GM12801 (cell line): ENCODE results near the gene ZNF629.

Experiments
- TF ChIP-seq, protein P1 (sequence below): IDR thresholded peaks from one replicate; pipeline ENCODE4 v1.5.1; 2011; ENCODE audit warnings: control low read depth; ENCODE audit not compliant: insufficient read length; ENCODE audit errors: extremely low read depth

ZNF629 gene

DNA sequence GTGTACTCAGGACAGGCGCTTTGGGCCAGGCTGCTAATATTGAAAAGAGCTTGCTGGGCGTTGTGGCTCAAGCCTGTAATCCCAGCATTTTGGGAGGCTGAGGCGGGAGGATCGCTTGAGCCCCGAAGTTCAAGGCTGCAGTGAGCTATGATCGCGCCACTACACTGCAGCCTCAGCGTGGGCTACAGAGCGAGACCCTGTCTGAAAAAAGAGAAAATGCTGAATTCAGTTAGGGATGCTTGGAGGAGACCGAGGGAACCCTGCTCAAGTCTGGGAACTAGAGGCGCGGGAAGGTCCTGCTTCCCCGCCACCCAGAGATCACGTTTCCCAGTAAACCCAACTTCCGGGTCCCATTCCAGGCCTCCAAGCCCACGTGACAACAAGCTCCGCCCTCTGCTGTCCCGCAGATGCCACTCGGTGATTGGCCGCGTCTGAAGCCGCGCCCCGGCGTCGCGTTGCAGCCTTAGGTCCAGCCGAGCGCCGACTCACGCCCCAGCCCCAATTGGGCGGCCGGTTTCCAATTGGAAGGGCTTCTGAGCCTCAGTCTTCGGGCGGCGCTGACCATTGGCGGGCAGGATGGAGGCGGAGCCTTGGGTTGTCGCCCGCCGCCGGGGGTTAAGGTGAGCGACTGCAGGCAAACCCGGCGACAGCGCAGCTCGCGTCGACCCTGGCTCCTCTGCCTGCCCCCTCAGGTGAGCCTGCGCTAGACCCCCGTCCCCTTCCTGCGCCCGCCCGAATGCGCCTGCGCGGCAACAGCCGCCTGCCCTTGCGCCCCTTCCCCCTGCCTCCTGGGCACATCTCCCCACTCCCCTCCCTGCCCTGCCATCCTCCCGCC lies 39.0 kb downstream of the ZNF629 start, which contains the start of gene PHKG2:
Gene PHKG2, plus strand, starts transcription at position 627 of the 835 bp plus-strand sequence. CDS start 396 bp downstream, outside the sequence.
- TF ChIP-seq, protein P1, sequence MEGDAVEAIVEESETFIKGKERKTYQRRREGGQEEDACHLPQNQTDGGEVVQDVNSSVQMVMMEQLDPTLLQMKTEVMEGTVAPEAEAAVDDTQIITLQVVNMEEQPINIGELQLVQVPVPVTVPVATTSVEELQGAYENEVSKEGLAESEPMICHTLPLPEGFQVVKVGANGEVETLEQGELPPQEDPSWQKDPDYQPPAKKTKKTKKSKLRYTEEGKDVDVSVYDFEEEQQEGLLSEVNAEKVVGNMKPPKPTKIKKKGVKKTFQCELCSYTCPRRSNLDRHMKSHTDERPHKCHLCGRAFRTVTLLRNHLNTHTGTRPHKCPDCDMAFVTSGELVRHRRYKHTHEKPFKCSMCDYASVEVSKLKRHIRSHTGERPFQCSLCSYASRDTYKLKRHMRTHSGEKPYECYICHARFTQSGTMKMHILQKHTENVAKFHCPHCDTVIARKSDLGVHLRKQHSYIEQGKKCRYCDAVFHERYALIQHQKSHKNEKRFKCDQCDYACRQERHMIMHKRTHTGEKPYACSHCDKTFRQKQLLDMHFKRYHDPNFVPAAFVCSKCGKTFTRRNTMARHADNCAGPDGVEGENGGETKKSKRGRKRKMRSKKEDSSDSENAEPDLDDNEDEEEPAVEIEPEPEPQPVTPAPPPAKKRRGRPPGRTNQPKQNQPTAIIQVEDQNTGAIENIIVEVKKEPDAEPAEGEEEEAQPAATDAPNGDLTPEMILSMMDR: no peak

DNA sequence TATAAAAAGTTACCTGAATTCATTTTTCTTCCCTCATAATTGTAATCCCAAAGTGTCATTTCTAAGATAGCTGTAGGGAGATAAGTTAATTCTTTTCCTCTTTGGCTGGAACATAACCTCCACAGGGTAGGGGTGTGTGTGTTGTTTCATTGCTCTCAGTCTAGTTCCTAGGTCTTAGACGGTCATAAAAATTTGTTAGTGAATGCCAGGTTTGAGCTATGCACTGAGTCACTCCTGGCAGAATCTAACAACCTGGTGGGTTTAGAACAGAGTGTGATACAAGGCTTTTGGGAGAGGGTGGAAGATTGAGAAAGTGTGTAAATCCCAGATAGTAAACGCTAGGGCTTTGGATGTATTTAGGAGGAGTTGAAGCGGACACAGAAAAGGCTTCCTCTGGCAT lies 39.7 kb downstream of the ZNF629 start:
- TF ChIP-seq, protein P1: no peak

DNA sequence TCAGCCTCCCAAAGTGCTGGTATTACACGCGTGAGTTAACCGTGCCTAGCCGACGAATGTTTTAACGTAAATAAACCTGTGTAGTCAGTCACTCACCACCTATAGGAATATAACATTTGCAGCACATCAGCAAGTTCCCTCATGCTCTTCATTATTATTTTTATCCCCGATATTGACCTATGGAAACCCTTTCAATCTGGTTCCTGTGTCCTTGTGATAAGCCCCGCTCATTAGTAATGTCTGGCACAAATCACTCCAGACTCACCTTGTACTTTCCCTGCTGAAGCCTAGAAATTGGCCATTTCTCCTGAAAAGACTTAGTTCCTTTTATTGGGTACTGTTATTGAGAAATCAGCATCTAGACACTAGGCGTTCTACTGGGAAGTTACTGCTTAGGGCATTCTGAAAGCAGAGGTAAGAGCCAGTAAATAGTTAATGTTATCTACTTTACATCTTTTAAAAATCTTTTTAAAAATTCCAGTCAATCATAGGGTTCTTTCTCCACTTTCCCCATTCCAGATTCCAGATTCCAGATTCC lies 40.3 kb downstream of the ZNF629 start:
- TF ChIP-seq, protein P1: no peak

DNA sequence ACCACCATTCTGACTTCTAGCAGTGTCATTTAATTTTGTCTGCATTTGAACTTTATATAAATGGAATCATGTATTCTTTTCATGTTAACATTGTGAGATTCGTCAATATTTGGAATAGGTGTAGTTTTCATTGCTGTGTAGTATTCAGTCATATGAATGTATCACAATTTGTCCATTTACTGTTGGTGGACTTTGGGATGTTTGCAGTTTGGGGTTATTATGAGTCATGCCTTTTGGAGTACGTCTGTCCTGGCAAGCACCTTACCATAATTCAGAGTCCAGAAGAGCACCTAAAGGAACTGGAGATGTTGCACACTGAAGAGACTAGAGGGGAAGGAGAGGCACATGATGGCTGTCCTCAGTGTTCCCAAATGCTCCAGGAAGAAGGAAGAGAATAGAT lies 41.9 kb downstream of the ZNF629 start:
- TF ChIP-seq, protein P1: no peak

DNA sequence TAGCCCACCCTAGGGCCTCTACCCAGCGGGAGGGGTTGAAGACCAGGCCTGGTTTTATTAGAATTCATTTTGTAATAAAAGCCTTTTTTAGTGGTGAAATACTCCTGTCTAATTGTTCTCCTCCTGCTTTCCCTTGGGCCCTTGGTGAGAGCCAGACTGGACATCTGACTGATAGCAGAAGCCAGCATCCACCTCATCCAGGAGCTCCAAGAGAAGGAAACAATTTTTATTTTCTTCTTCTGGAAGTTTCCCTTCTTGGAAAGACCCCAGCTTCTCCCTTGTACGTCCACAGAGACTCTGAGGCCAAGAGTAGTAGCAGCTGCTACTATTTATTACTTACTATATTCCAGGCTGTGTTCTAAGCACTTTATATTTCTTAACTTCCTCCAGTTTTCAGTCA lies 42.8 kb downstream of the ZNF629 start:
- TF ChIP-seq, protein P1: no peak

DNA sequence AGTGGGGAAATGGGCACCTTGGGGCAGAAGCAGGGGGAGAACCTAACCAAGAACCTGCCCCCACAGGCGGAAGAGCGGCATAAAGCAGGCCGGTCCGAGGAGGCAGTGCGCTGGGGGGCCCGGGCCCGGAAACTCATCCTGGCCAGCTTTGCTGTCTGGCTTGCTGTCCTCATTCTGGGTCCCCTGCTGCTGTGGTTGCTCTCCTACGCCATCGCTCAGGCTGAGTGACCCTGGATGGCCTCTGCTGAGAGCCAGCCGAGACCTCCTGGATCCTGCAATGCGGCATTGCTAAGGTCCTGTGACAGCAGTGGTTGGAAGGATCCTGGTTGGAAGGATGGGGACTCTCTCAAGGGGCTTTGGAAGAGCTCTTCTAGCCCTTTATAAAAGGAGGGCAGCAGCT lies 43.3 kb downstream of the ZNF629 start:
- TF ChIP-seq, protein P1: no peak

DNA sequence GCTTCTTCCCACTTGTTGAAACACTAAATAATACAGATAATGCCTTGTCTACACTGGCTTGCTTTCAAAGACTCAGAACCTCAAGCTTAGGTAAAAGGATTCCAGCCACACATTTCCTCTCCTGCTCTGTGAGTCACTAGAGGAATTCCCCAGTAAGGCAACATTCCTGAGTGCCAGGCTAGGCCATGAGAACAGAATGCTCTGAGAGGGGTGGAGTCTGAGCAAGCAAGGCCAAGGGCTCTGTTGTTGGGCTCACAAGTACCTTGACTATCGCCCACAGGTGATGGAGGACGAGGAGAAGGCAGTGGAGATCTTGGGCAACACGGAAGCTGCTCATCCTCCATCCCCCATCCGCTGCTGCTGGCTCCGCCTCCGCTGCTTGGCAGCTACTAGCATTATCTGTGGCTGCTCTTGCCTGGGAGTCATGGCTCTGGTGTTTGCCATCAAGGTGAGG lies 45.5 kb downstream of the ZNF629 start:
- TF ChIP-seq, protein P1: no peak
